Fibroblast of the aortic adventitia (primary cell): Measurements from ENCODE around the gene PDCD2L. TPM values are rescaled to one million over a fixed set of nuclear protein-coding genes. Genes with fewer than 3 reads are reported as not detected.
"Not testable (repeated sequence)": the region's sequence is repeated elsewhere in the genome, so short reads cannot be mapped to it uniquely, and the experiment has no call there.

Experiments
- DNase-seq: peaks from one replicate; pipeline ENCODE4 v3.0.0-alpha.2; 2010; ENCODE audit warnings: low read depth
- H3K4me3 ChIP-seq: 2 replicates; pipeline ENCODE4 v1.5.1; 2011; ENCODE audit warnings: low read depth, mild to moderate bottlenecking, control low read depth, low read length, moderate library complexity
- CTCF ChIP-seq: IDR thresholded peaks from 2 replicates; pipeline ENCODE4 v1.5.1; 2011; ENCODE audit warnings: mild to moderate bottlenecking, low read length, control low read depth, inconsistent platforms; ENCODE audit not compliant: insufficient read depth
- total RNA-seq: library from RNA; depleted of rRNA; stranded (reverse); fragments of >200 nt; gene quantifications from 2 replicates; pipeline ENCODE4 v1.2.3, GENCODE V29; 2012; ENCODE audit warnings: low replicate concordance

Gene PDCD2L
- total RNA-seq, 1 donor, result 8.0 TPM

- no peak for DNase-seq
- no peak for TF ChIP-seq CTCF
These were observed 64.2 kb downstream of the PDCD2L start for GRCh38 chr19:34468409-34468808.

GRCh38 chr19:34469026-34469425 is 64.8 kb downstream of the PDCD2L start:
- H3K4me3 ChIP-seq, DNase-seq: not testable (repeated sequence)

More at GRCh38 chr19:34468409-34468808, 64.2 kb downstream of the PDCD2L start:
- H3K4me3 ChIP-seq, result no peak overlapping the region

GRCh38 chr19:34471906-34472700 is 67.9 kb downstream of the PDCD2L start:
- no peak for TF ChIP-seq CTCF
- no peak for DNase-seq
- no peak overlapping the region for H3K4me3 ChIP-seq

- DNase-seq, result no peak
- no peak overlapping the region for H3K4me3 ChIP-seq
- no peak for TF ChIP-seq CTCF
These were observed 70.2 kb downstream of the PDCD2L start for GRCh38 chr19:34474233-34474989.

DNA sequence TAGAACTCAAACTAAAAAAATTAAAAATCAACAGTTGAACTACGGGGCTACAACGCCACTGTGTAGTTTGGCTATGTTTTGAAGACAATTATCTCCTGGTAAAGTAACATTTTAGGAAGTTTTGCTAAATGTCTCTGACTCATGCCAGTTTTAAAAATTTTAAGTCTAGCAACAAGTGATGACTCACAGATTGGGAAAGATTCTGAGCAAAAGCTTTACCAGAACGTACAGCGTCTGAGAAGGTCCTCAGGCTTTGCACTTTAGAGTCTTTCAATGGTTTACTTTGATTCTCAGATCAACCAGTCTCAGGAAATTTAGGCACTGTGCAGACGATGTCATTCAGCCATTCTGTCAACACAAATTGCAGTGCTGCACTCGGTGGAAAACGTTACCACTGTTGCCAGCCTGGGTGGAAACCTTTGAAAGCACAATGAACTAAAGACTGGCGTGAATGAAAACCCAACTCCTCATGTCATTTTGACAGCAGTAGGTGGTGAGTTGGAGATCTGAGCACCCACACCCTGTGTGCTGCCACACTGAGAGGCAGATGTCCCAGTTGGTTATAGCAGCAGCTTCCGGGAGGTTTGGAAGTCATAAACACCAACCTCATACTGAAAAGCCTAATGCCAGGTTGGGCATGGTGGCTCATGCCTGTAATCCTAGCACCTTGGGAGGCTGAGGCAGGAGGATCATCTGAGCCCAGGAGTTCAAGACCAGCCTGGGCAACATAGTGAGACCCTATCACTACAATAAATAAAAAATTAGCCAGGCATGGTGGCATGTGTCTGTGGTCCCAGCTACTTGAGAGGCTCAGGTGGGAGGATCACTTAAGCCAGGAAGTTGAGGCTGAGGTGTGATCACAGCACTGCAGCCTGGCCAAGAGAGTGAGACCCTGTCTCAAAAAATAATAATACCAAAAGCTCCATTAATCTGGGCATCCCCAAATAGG is 71.1 kb downstream of the PDCD2L start:
- H3K4me3 ChIP-seq, result peak overlapping the region; percentile 26
- TF ChIP-seq CTCF, result no peak
- DNase-seq, result peak; percentile 89

Other genes with a start within 250 kb of the PDCD2L start
- gene LSM14A, start 231.9 kb upstream of the PDCD2L start, total RNA-seq, result 55.5 and 96.3 TPM in 2 replicates
- 8.0 and 13.9 TPM in 2 replicates for gene GARRE1, start 149.8 kb upstream of the PDCD2L start, total RNA-seq
- gene GPI, start 39.2 kb upstream of the PDCD2L start, total RNA-seq, result 127 and 132 TPM in 2 replicates
- gene UBA2, start 24.0 kb downstream of the PDCD2L start, total RNA-seq, result 46.9 and 123 TPM in 2 replicates
- 3.6 and 21.8 TPM in 2 replicates for gene WTIP, start 77.4 kb downstream of the PDCD2L start, total RNA-seq